Esophagus squamous epithelium (tissue), 4 donors: ENCODE measurements around the gene SCLY.

ENCODE experiments used
- POLR2A ChIP-seq, 4 donors: fragments of 450-650 bp; IDR thresholded peaks; one replicate each; pipeline ENCODE4 v1.6.1; 2017; ENCODE audit warnings: antibody characterized with exemption in 4 of 4, mild to moderate bottlenecking in 4 of 4, moderate library complexity in 3 of 4
- TF ChIP-seq, protein P1 (sequence below), 6 experiments: fragments of 450-650 bp in 4 of 6; fragments of 200-600 bp in 2 of 6; sonication (generic) in 2 of 6; IDR thresholded peaks; one replicate each; pipeline ENCODE4 v1.5.1; 2016 to 2019; ENCODE audit warnings: antibody characterized with exemption in 6 of 6, mild to moderate bottlenecking in 4 of 6, moderate library complexity in 4 of 6

DNA sequence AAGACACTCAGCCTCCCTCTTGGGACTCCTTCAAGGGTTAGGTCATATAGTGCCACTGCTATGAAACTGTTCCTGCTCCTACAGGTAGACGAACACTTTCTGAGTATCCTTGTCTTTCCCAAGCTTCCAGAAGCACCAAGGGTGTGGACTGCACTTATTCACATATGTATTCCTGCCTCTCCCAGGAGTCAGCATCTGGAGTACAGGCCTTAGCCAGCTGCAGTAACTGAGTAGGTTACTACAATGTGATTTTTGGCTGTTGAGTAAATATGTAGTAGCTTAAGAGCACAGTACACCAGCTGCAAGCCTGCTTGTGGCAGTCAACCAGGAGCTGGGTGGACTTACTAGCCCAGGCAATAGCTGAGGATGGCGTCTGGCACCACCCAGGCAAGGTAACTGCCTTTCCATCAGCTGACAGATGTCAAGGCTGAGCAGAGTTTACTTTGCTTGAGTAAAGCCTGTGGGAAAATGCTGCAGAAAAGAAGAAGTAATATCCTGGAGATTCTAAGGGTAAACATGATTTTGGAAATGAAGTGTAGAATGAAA is 14.0 kb upstream of the SCLY start:
- TF ChIP-seq, protein P1, sequence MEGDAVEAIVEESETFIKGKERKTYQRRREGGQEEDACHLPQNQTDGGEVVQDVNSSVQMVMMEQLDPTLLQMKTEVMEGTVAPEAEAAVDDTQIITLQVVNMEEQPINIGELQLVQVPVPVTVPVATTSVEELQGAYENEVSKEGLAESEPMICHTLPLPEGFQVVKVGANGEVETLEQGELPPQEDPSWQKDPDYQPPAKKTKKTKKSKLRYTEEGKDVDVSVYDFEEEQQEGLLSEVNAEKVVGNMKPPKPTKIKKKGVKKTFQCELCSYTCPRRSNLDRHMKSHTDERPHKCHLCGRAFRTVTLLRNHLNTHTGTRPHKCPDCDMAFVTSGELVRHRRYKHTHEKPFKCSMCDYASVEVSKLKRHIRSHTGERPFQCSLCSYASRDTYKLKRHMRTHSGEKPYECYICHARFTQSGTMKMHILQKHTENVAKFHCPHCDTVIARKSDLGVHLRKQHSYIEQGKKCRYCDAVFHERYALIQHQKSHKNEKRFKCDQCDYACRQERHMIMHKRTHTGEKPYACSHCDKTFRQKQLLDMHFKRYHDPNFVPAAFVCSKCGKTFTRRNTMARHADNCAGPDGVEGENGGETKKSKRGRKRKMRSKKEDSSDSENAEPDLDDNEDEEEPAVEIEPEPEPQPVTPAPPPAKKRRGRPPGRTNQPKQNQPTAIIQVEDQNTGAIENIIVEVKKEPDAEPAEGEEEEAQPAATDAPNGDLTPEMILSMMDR (IDR thresholded peaks at IDR 0.05) = no peak
- TF ChIP-seq POLR2A (IDR thresholded peaks at IDR 0.05) = no peak
